BLaER1 (cell line): ENCODE results near the gene LTB4R2.

Experiments
- H3K27ac ChIP-seq: shearing (Covaris generic); formaldehyde crosslinking; 2 replicates; pipeline ENCODE4 v1.8.1; 2022
- H3K27me3 ChIP-seq: shearing (Covaris generic); formaldehyde crosslinking; 2 replicates; pipeline ENCODE4 v1.8.1; 2022
- H3K36me3 ChIP-seq: shearing (Covaris generic); formaldehyde crosslinking; 2 replicates; pipeline ENCODE4 v1.8.1; 2022
- H3K4me1 ChIP-seq: shearing (Covaris generic); formaldehyde crosslinking; 2 replicates; pipeline ENCODE4 v1.8.1; 2022
- H3K4me2 ChIP-seq: shearing (Covaris generic); formaldehyde crosslinking; 2 replicates; pipeline ENCODE4 v1.8.1; 2022
- H3K4me3 ChIP-seq: shearing (Covaris generic); formaldehyde crosslinking; 2 replicates; pipeline ENCODE4 v1.8.1; 2022
- H3K9ac ChIP-seq: shearing (Covaris generic); formaldehyde crosslinking; 2 replicates; pipeline ENCODE4 v1.8.1; 2022
- H3K9me3 ChIP-seq: shearing (Covaris generic); formaldehyde crosslinking; 2 replicates; pipeline ENCODE4 v1.8.1; 2022
- H4K20me1 ChIP-seq: shearing (Covaris generic); formaldehyde crosslinking; 2 replicates; pipeline ENCODE4 v1.8.1; 2022
- Cebpa-rat ChIP-seq: shearing (Covaris generic); IDR thresholded peaks from 2 replicates; pipeline ENCODE4 v1.8.1; 2022

The LTB4R2 gene

GRCh38 chr14:24297190-24297964, 12.6 kb upstream of the LTB4R2 start:
- no peak for TF ChIP-seq Cebpa-rat
- peaks cover 22% of the 10 kb centered on the region for H4K20me1 ChIP-seq
- H3K4me2 ChIP-seq = peak overlapping the region; percentile 62
- H3K4me1 ChIP-seq = peaks cover 53% of the 10 kb centered on the region
- no peaks in the 10 kb centered on the region for H3K27me3 ChIP-seq
- H3K36me3 ChIP-seq = peaks cover 41% of the 10 kb centered on the region
- H3K9me3 ChIP-seq = no peaks in the 10 kb centered on the region
- no peak overlapping the region for H3K4me3 ChIP-seq
- no peak overlapping the region for H3K27ac ChIP-seq
- 0 out of 2 replicates have a peak overlapping the region, but pooled peaks have one; percentile 57 for H3K9ac ChIP-seq

- H4K20me1 ChIP-seq = peaks cover 25% of the 10 kb centered on the region
- peak overlapping the region; percentile 99 for H3K4me2 ChIP-seq
- H3K4me1 ChIP-seq = peaks cover 53% of the 10 kb centered on the region
- H3K36me3 ChIP-seq = peaks cover 44% of the 10 kb centered on the region
- no peaks in the 10 kb centered on the region for H3K9me3 ChIP-seq
- no peaks in the 10 kb centered on the region for H3K27me3 ChIP-seq
- TF ChIP-seq Cebpa-rat = no peak
- H3K27ac ChIP-seq = peak overlapping the region; percentile 76; the same call in 1 of the 2 replicates
- H3K4me3 ChIP-seq = peak overlapping the region; percentile 87
- peak overlapping the region; percentile 88 for H3K9ac ChIP-seq
Observed at GRCh38 chr14:24298892-24299254, 11.1 kb upstream of the LTB4R2 start.

- Histone ChIP-seq H3K27me3 (no peaks in the 10 kb centered on the region), H3K4me3 (peak within 1 kb of the TSS; percentile 87), H3K36me3 (peaks cover 50% of the 10 kb centered on the region), H4K20me1 (peaks cover 25% of the 10 kb centered on the region), H3K4me1 (peaks cover 53% of the 10 kb centered on the region), H3K27ac (peak within 1 kb of the TSS; percentile 76), H3K9ac (peak within 1 kb of the TSS; percentile 88), H3K4me2 (peak within 1 kb of the TSS; percentile 99), H3K9me3 (no peaks in the 10 kb centered on the region)
- no peak for TF ChIP-seq Cebpa-rat
Observed at GRCh38 chr14:24299255-24300191, 10.4 kb upstream of the LTB4R2 start, which contains the start of the genes DHRS1 and NOP9. Gene DHRS1 (minus strand): TSS chr14:24299780. CDS start chr14:24299106, 674 bp downstream. Gene NOP9 (plus strand): TSS chr14:24299850. CDS start chr14:24299955, 105 bp downstream.

- H3K27ac ChIP-seq = peak overlapping the region; percentile 76
- H3K4me2 ChIP-seq = peak overlapping the region; percentile 99
- H3K9me3 ChIP-seq = no peaks in the 10 kb centered on the region
- peak overlapping the region; percentile 87 for H3K4me3 ChIP-seq
- H3K9ac ChIP-seq = peak overlapping the region; percentile 88
- TF ChIP-seq Cebpa-rat = no peak
- H4K20me1 ChIP-seq = peaks cover 25% of the 10 kb centered on the region
- H3K36me3 ChIP-seq = peaks cover 56% of the 10 kb centered on the region
- no peaks in the 10 kb centered on the region for H3K27me3 ChIP-seq
- peaks cover 53% of the 10 kb centered on the region for H3K4me1 ChIP-seq
Observed at GRCh38 chr14:24300326-24300980, 9.5 kb upstream of the LTB4R2 start.

- Histone ChIP-seq H3K4me2 (no peak overlapping the region), H3K9me3 (no peaks in the 10 kb centered on the region), H3K9ac (no peak overlapping the region), H3K36me3 (peaks cover 82% of the 10 kb centered on the region), H3K4me3 (no peak overlapping the region), H3K27me3 (no peaks in the 10 kb centered on the region), H3K4me1 (peaks cover 33% of the 10 kb centered on the region), H3K27ac (no peak overlapping the region), H4K20me1 (peaks cover 25% of the 10 kb centered on the region)
- no peak for TF ChIP-seq Cebpa-rat
Observed at GRCh38 chr14:24304019-24304387, 5.9 kb upstream of the LTB4R2 start.

- TF ChIP-seq Cebpa-rat = no peak
- Histone ChIP-seq H3K4me2 (no peak overlapping the region), H3K4me1 (peaks cover 44% of the 10 kb centered on the region), H3K9me3 (no peaks in the 10 kb centered on the region), H3K27ac (no peak overlapping the region), H3K27me3 (no peaks in the 10 kb centered on the region), H3K9ac (no peak overlapping the region), H3K4me3 (no peak overlapping the region), H3K36me3 (peaks cover 75% of the 10 kb centered on the region), H4K20me1 (peaks cover 15% of the 10 kb centered on the region)
Observed at GRCh38 chr14:24307156-24307574, 2.8 kb upstream of the LTB4R2 start.

GRCh38 chr14:24307575-24308341, 2.2 kb upstream of the LTB4R2 start, which contains the start of gene CIDEB:
Gene CIDEB (minus strand): TSS chr14:24307977. CDS start chr14:24307858, 119 bp downstream.
- H3K4me1 ChIP-seq = peaks cover 50% of the 10 kb centered on the region
- H3K9ac ChIP-seq = no peak within 1 kb of the TSS
- no peaks in the 10 kb centered on the region for H3K9me3 ChIP-seq
- H3K4me2 ChIP-seq = 0 out of 2 replicates have a peak within 1 kb of the TSS, but pooled peaks have one; percentile 31
- peaks cover 69% of the 10 kb centered on the region for H3K36me3 ChIP-seq
- no peak for TF ChIP-seq Cebpa-rat
- H3K27ac ChIP-seq = no peak within 1 kb of the TSS
- H3K4me3 ChIP-seq = no peak within 1 kb of the TSS
- H4K20me1 ChIP-seq = peaks cover 10% of the 10 kb centered on the region
- H3K27me3 ChIP-seq = no peaks in the 10 kb centered on the region

- Histone ChIP-seq H3K9ac (no peak overlapping the region), H3K4me2 (0 out of 2 replicates have a peak overlapping the region, but pooled peaks have one; percentile 31), H4K20me1 (peaks cover 10% of the 10 kb centered on the region), H3K4me1 (peaks cover 58% of the 10 kb centered on the region), H3K27ac (no peak overlapping the region), H3K4me3 (no peak overlapping the region), H3K27me3 (no peaks in the 10 kb centered on the region), H3K9me3 (no peaks in the 10 kb centered on the region), H3K36me3 (peaks cover 61% of the 10 kb centered on the region)
- no peak for TF ChIP-seq Cebpa-rat
Observed at GRCh38 chr14:24308342-24309124, 1.4 kb upstream of the LTB4R2 start.
